Measurements from ENCODE around the gene FOXP1. TPM values are rescaled to one million over a fixed set of nuclear protein-coding genes. Genes with fewer than 3 reads are reported as not detected.

The FOXP1 gene
- total RNA-seq, 2 experiments from 2014 or later, result 493 to 508 TPM

GRCh38 chr3:71441217-71441924, 142.2 kb downstream of the FOXP1 start:
- H3K9me3 ChIP-seq (ENCODE audit: control insufficient read depth in 1 of 2, insufficient read depth in 1 of 2, low read length in 2 of 2), result no peaks in the 10 kb centered on the region
- ChIA-PET POLR2A (interaction anchor here (0.6 to 8.1 kb wide), 10 partner anchors 9 to 377 kb away, joined by 3 to 100 read pairs (median 4); no protein-coding TSS in a partner anchor), CTCF (interaction anchor here (0.7 to 3.7 kb wide), 4 partner anchors 14 to 350 kb away, joined by 3 to 19 read pairs (median 3); no protein-coding TSS in a partner anchor)
- no peak for TF ChIP-seq CTCF (IDR thresholded peaks at IDR 0.05)
- intact Hi-C loops (cut with DNase I, micrococcal nuclease), result loop anchor here in 1 of 2 experiments (2.0 to 5.0 kb wide), 3 partner anchors 13 to 379 kb away; partner anchors contain the start of gene FOXP1
- H3K27ac Mint-ChIP-seq, result peak overlapping the region; percentile 94
- H3K27me3 ChIP-seq (ENCODE audit: control insufficient read depth in 1 of 2, insufficient read depth in 2 of 2, low read length in 2 of 2), result no peaks in the 10 kb centered on the region
- no peak overlapping the region for H3K4me3 ChIP-seq (ENCODE audit: low read length)
- DNase-seq (peak in 1 of 14 experiments; percentile 42), ATAC-seq (ENCODE audit: poor library complexity) (no peak)
- H3K4me1 Mint-ChIP-seq (ENCODE audit: low read depth), result peaks cover 97% of the 10 kb centered on the region
- peak overlapping the region; percentile 77 for H3K4me3 Mint-ChIP-seq
- H3K9me3 Mint-ChIP-seq, result no peaks in the 10 kb centered on the region
- peaks cover 32% of the 10 kb centered on the region for H3K36me3 Mint-ChIP-seq (ENCODE audit: low read depth)
- peaks cover 99% of the 10 kb centered on the region for H3K4me1 ChIP-seq (ENCODE audit: insufficient read depth, low read length)
- H3K36me3 ChIP-seq (ENCODE audit: insufficient read depth, low read length), result peaks cover 3% of the 10 kb centered on the region
- peak overlapping the region; percentile 67 to 82 for H3K27ac ChIP-seq (ENCODE audit: low read depth in 1 of 2, low read length in 2 of 2)
- no peaks in the 10 kb centered on the region for H3K27me3 Mint-ChIP-seq

DNA sequence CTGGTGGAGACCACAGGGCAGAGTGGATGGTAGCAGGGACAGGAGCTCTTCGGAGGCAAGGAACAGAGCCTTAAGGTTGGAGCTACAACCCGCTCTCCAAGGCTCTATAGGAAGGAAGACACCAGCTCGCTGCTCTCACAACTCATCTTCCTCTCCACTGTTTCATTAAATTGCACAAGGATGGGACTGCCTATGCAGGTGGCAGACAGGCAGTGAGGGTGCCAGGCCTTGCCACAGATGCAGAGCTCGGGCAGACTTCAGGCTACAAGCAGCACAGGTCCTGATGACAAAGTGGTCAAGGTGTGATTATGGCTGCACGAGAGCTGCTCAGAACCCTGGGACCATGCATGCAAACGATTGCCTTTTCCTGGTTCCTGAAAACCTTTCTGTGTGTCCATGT, 144.6 kb downstream of the FOXP1 start:
- Histone ChIP-seq H3K4me1 (ENCODE audit: insufficient read depth, low read length) (peaks cover 90% of the 10 kb centered on the region), H3K9me3 (ENCODE audit: control insufficient read depth in 1 of 2, insufficient read depth in 1 of 2, low read length in 2 of 2) (no peaks in the 10 kb centered on the region), H3K27me3 (ENCODE audit: control insufficient read depth in 1 of 2, insufficient read depth in 2 of 2, low read length in 2 of 2) (no peaks in the 10 kb centered on the region), H3K27ac (ENCODE audit: low read depth in 1 of 2, low read length in 2 of 2) (peak overlapping the region in 1 of 2 donors; percentile 67), H3K36me3 (ENCODE audit: insufficient read depth, low read length) (peaks cover 3% of the 10 kb centered on the region), H3K4me3 (ENCODE audit: low read length) (no peak overlapping the region)
- TF ChIP-seq CTCF (IDR thresholded peaks at IDR 0.05), result no peak
- Mint-ChIP-seq H3K36me3 (ENCODE audit: low read depth) (peaks cover 44% of the 10 kb centered on the region), H3K4me3 (peak overlapping the region; percentile 59), H3K27me3 (no peaks in the 10 kb centered on the region), H3K4me1 (ENCODE audit: low read depth) (peaks cover 92% of the 10 kb centered on the region), H3K9me3 (no peaks in the 10 kb centered on the region), H3K27ac (peak overlapping the region; percentile 94)
- ChIA-PET POLR2A (interaction anchor here (0.6 to 2.1 kb wide), 9 partner anchors 13 to 308 kb away, joined by 3 to 8 read pairs (median 4); no protein-coding TSS in a partner anchor), CTCF (interaction anchor here (1.2 to 1.5 kb wide), 2 partner anchors 16 to 143 kb away, joined by 3 to 4 read pairs; no protein-coding TSS in a partner anchor)
- intact Hi-C loops (cut with DNase I, micrococcal nuclease), result no loop called here
- DNase-seq (peak in 1 of 14 experiments; percentile 36), ATAC-seq (ENCODE audit: poor library complexity) (no peak)

DNA sequence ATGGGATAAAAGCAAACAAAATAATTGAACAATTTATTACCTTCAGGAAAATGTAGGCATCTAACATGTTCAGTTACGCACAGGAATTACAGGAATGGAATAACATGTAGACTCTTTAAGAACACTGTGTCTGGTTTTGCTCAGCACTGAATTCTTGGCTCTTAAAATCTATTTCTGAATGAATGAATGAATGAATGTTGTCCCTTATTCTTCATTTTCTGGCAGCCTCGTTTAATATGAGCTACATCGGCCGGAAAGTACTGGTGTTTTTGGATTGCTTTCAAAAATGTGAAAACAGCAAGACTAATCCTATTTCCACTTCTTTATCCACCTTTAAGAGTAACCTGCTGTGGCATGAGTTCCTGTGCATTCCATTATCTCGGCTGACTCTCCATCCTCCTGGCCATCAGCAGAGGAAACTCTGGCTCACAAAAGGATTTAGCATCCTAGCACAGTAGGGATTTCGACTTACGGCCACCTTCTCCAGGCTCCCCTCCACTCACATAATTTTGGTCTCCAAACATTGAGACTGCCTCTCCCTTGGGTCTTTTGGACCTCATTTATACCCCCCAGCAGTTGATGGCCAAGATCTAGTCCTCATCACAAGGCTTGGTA, 145.3 kb downstream of the FOXP1 start:
- peaks cover 90% of the 10 kb centered on the region for H3K4me1 ChIP-seq (ENCODE audit: insufficient read depth, low read length)
- Mint-ChIP-seq H3K27me3 (no peaks in the 10 kb centered on the region), H3K36me3 (ENCODE audit: low read depth) (peaks cover 44% of the 10 kb centered on the region), H3K4me3 (peak overlapping the region; percentile 74), H3K9me3 (no peaks in the 10 kb centered on the region), H3K4me1 (ENCODE audit: low read depth) (peaks cover 92% of the 10 kb centered on the region), H3K27ac (peak overlapping the region; percentile 94)
- peaks cover 3% of the 10 kb centered on the region for H3K36me3 ChIP-seq (ENCODE audit: insufficient read depth, low read length)
- DNase-seq, result peak in 1 of 14 experiments; percentile 2
- peak overlapping the region; percentile 34 to 67 for H3K27ac ChIP-seq (ENCODE audit: low read depth in 1 of 2, low read length in 2 of 2)
- no peak overlapping the region for H3K4me3 ChIP-seq (ENCODE audit: low read length)
- POLR2A ChIA-PET, result interaction anchor here (0.7 to 2.1 kb wide), 7 partner anchors 12 to 308 kb away, joined by 3 to 8 read pairs (median 5); no protein-coding TSS in a partner anchor
- H3K9me3 ChIP-seq (ENCODE audit: control insufficient read depth in 1 of 2, insufficient read depth in 1 of 2, low read length in 2 of 2), result no peaks in the 10 kb centered on the region
- intact Hi-C loops (cut with DNase I, micrococcal nuclease), result no loop called here
- CTCF ChIA-PET, result interaction anchor here (1.5 kb wide), 1 partner anchor 15 kb away, joined by 4 read pairs; no protein-coding TSS in a partner anchor
- TF ChIP-seq CTCF (IDR thresholded peaks at IDR 0.05), result no peak
- ATAC-seq (ENCODE audit: poor library complexity), result no peak
- H3K27me3 ChIP-seq (ENCODE audit: control insufficient read depth in 1 of 2, insufficient read depth in 2 of 2, low read length in 2 of 2), result no peaks in the 10 kb centered on the region
